DMS153 treated with DMSO at 0.1 percent for 48 hours (cell line): ENCODE measurements around the gene S100A3.
"Not testable (repeated sequence)": the region's sequence is repeated elsewhere in the genome, so short reads cannot be mapped to it uniquely, and the experiment has no call there.

Source experiments
- DNase-seq: peaks from one replicate; lab custom pipeline; 2025; ENCODE audit not compliant: unreplicated experiment; lab: John Stamatoyannopoulos, UW

The S100A3 gene

GRCh38 chr1:153535242-153536011 is 13.6 kb downstream of the S100A3 start, which contains the start of gene S100A6:
S100A6 (minus strand) TSS chr1:153535991; CDS start chr1:153535339, 652 bp downstream.
- no peak for DNase-seq

GRCh38 chr1:153534925-153535241 is 14.2 kb downstream of the S100A3 start:
- no peak for DNase-seq

GRCh38 chr1:153534226-153534924 is 14.7 kb downstream of the S100A3 start:
- no peak for DNase-seq

- DNase-seq, result peak; percentile 66
Measured at GRCh38 chr1:153533689-153534201, 15.3 kb downstream of the S100A3 start.

- DNase-seq, result peak; percentile 94
Measured at GRCh38 chr1:153532769-153533599, 16.1 kb downstream of the S100A3 start.

- DNase-seq, result peak; percentile 48
Measured at GRCh38 chr1:153532181-153532580, 16.9 kb downstream of the S100A3 start.

- DNase-seq, result no peak
Measured at GRCh38 chr1:153531638-153532037, 17.4 kb downstream of the S100A3 start.

- DNase-seq, result no peak
Measured at GRCh38 chr1:153527683-153528040, 21.4 kb downstream of the S100A3 start.

GRCh38 chr1:153527023-153527682 is 21.9 kb downstream of the S100A3 start:
- peak; percentile 39 for DNase-seq

- peak; percentile 93 for DNase-seq
Measured at GRCh38 chr1:153526132-153526543, 22.9 kb downstream of the S100A3 start.

GRCh38 chr1:153525088-153525728 is 23.9 kb downstream of the S100A3 start:
- DNase-seq, result no peak

- not testable (repeated sequence) for DNase-seq
Measured at GRCh38 chr1:153522353-153523048, 26.6 kb downstream of the S100A3 start.

GRCh38 chr1:153521808-153522207 is 27.2 kb downstream of the S100A3 start:
- DNase-seq, result not testable (repeated sequence)

- no peak for DNase-seq
Measured at GRCh38 chr1:153520818-153521476, 28.1 kb downstream of the S100A3 start.

GRCh38 chr1:153520137-153520691 is 28.8 kb downstream of the S100A3 start:
- DNase-seq, result not testable (repeated sequence)

GRCh38 chr1:153519242-153519641 is 29.8 kb downstream of the S100A3 start:
- DNase-seq, result no peak

GRCh38 chr1:153515504-153516394 is 33.3 kb downstream of the S100A3 start:
- DNase-seq, result peak; percentile 80

- no peak for DNase-seq
Measured at GRCh38 chr1:153513666-153514065, 35.4 kb downstream of the S100A3 start.
